HG03469 (cell line): Measurements from ENCODE around the gene IL6ST.
"Not testable (repeated sequence)": the region's sequence is repeated elsewhere in the genome, so short reads cannot be mapped to it uniquely, and the experiment has no call there.

Source experiments
- ATAC-seq: cut with Tn5 transposase; IDR thresholded peaks from one replicate; pipeline ENCODE4 v1.9.1; 2021; ENCODE audit warnings: mild to moderate bottlenecking, moderate library complexity, moderate number of reproducible peaks; ENCODE audit not compliant: unreplicated experiment

Gene IL6ST

GRCh38 chr5:56006094-56006493 lies 11.3 kb upstream of the IL6ST start:
- no peak for ATAC-seq

- ATAC-seq = no peak
These were observed 10.1 kb upstream of the IL6ST start for GRCh38 chr5:56004874-56005273.

- ATAC-seq = no peak
These were observed 8.9 kb upstream of the IL6ST start for GRCh38 chr5:56003679-56004078.

GRCh38 chr5:56003179-56003578 lies 8.4 kb upstream of the IL6ST start:
- ATAC-seq = no peak

GRCh38 chr5:56002303-56002702 lies 7.5 kb upstream of the IL6ST start:
- no peak for ATAC-seq

GRCh38 chr5:56000221-56000620 lies 5.5 kb upstream of the IL6ST start:
- not testable (repeated sequence) for ATAC-seq

GRCh38 chr5:55998966-55999365 lies 4.2 kb upstream of the IL6ST start:
- ATAC-seq = no peak

- ATAC-seq = no peak
These were observed 3.1 kb upstream of the IL6ST start for GRCh38 chr5:55997742-55998351.

- ATAC-seq = peak; percentile 93
These were observed 493 bp upstream of the IL6ST start for GRCh38 chr5:55994998-55995914.

GRCh38 chr5:55993731-55994494 lies 850 bp downstream of the IL6ST start:
- ATAC-seq = no peak

- ATAC-seq = no peak
These were observed 1.8 kb downstream of the IL6ST start for GRCh38 chr5:55993013-55993412.

- ATAC-seq = no peak
These were observed 2.8 kb downstream of the IL6ST start for GRCh38 chr5:55991768-55992486.

GRCh38 chr5:55990895-55991294 lies 3.9 kb downstream of the IL6ST start:
- ATAC-seq = not testable (repeated sequence)

- no peak for ATAC-seq
These were observed 4.9 kb downstream of the IL6ST start for GRCh38 chr5:55989860-55990259.

- no peak for ATAC-seq
These were observed 5.7 kb downstream of the IL6ST start for GRCh38 chr5:55988979-55989638.

- ATAC-seq = not testable (repeated sequence)
These were observed 6.3 kb downstream of the IL6ST start for GRCh38 chr5:55988428-55988827.

- no peak for ATAC-seq
These were observed 7.8 kb downstream of the IL6ST start for GRCh38 chr5:55986931-55987330.

- no peak for ATAC-seq
These were observed 9.6 kb downstream of the IL6ST start for GRCh38 chr5:55985181-55985580.

- no peak for ATAC-seq
These were observed 10.8 kb downstream of the IL6ST start for GRCh38 chr5:55983986-55984385.

- ATAC-seq = no peak
These were observed 11.8 kb downstream of the IL6ST start for GRCh38 chr5:55982957-55983381.
